8988T (cell line): ENCODE data around the gene OR6K3.

Experiments used
- DNase-seq: peaks from one replicate; pipeline ENCODE4 v3.0.0; 2011

Gene OR6K3

GRCh38 chr1:158686111-158687009 is 34.2 kb downstream of the OR6K3 start, which contains the start of gene SPTA1:
Gene SPTA1 (minus strand): TSS chr1:158686715. CDS start chr1:158686517, 198 bp downstream.
- no peak for DNase-seq

GRCh38 chr1:158685085-158685484 is 35.4 kb downstream of the OR6K3 start:
- DNase-seq = no peak

GRCh38 chr1:158681606-158682005 is 38.9 kb downstream of the OR6K3 start:
- DNase-seq = no peak

GRCh38 chr1:158679289-158679688 is 41.2 kb downstream of the OR6K3 start:
- DNase-seq = no peak

- DNase-seq = no peak
These were observed 44.8 kb downstream of the OR6K3 start for GRCh38 chr1:158675563-158676323.

GRCh38 chr1:158674302-158674701 is 46.2 kb downstream of the OR6K3 start:
- no peak for DNase-seq
